T-helper 1 cell treated with Interleukin-12 subunit alpha and Interleukin-12 subunit beta and Interleukin-4 antibody, amounts not matched to agents 30 ng/mL and 1 ng/mL, for 36 hours (primary cell): Measurements from ENCODE around the gene KIF26B. TPM values are rescaled to one million over a fixed set of nuclear protein-coding genes. Genes with fewer than 3 reads are reported as not detected.
"Not testable (repeated sequence)": the region's sequence is repeated elsewhere in the genome, so short reads cannot be mapped to it uniquely, and the experiment has no call there.

Experiments
- intact Hi-C: fragments of 100-400 bp; cut with micrococcal nuclease; formaldehyde crosslinking; loops from one replicate; pipeline ENCODE4 v1.15.1; 2024
- total RNA-seq: library from RNA; stranded (reverse); gene quantifications from 2 replicates; pipeline ENCODE4 v1.2.3, GENCODE V29; 2022

The KIF26B gene
- total RNA-seq: not detected in 2 replicates

- intact Hi-C loops: loop anchor here (5.0 to 10.0 kb wide), 5 partner anchors 640 to 1778 kb away; partner anchors contain the start of genes AHCTF1, CNST and TFB2M
These were observed at the start of gene KIF26B for GRCh38 chr1:245154429-245155271. Gene KIF26B (plus strand): TSS chr1:245154985. CDS start chr1:245155425, 440 bp downstream.

- intact Hi-C loops: no loop called here
These were observed 49.7 kb upstream of the KIF26B start for GRCh38 chr1:245105042-245105441.

- intact Hi-C loops: no loop called here
These were observed 48.9 kb upstream of the KIF26B start for GRCh38 chr1:245105815-245106410.

GRCh38 chr1:245107776-245108114, 47.0 kb upstream of the KIF26B start:
- intact Hi-C loops: no loop called here

GRCh38 chr1:245108246-245108645, 46.5 kb upstream of the KIF26B start:
- intact Hi-C loops: no loop called here

- intact Hi-C loops: no loop called here
These were observed 45.9 kb upstream of the KIF26B start for GRCh38 chr1:245108909-245109308.

- intact Hi-C loops: no loop called here
These were observed 44.4 kb upstream of the KIF26B start for GRCh38 chr1:245110406-245110805.

GRCh38 chr1:245111073-245111472, 43.7 kb upstream of the KIF26B start:
- intact Hi-C loops: no loop called here

GRCh38 chr1:245113649-245114048, 41.1 kb upstream of the KIF26B start:
- intact Hi-C loops: no loop called here

GRCh38 chr1:245116131-245116530, 38.7 kb upstream of the KIF26B start:
- intact Hi-C loops: no loop called here

- intact Hi-C loops: no loop called here
These were observed 38.0 kb upstream of the KIF26B start for GRCh38 chr1:245116751-245117150.

GRCh38 chr1:245118066-245118465, 36.7 kb upstream of the KIF26B start:
- intact Hi-C loops: no loop called here

GRCh38 chr1:245118806-245119205, 36.0 kb upstream of the KIF26B start:
- intact Hi-C loops: no loop called here

GRCh38 chr1:245121523-245121922, 33.3 kb upstream of the KIF26B start:
- intact Hi-C loops: no loop called here

GRCh38 chr1:245124241-245124640, 30.5 kb upstream of the KIF26B start:
- intact Hi-C loops: no loop called here

GRCh38 chr1:245124644-245125043, 30.1 kb upstream of the KIF26B start:
- intact Hi-C loops: no loop called here

GRCh38 chr1:245126530-245126929, 28.3 kb upstream of the KIF26B start:
- intact Hi-C loops: no loop called here

GRCh38 chr1:245128381-245129101, 26.2 kb upstream of the KIF26B start:
- intact Hi-C loops: no loop called here

- intact Hi-C loops: no loop called here
These were observed 25.2 kb upstream of the KIF26B start for GRCh38 chr1:245129319-245130240.

- intact Hi-C loops: not testable (repeated sequence)
These were observed 24.3 kb upstream of the KIF26B start for GRCh38 chr1:245130281-245131025.
